Sigmoid colon (tissue), 4 donors: Measurements from ENCODE around the gene GLRA1.

Experiments
- CTCF ChIP-seq, 4 experiments: fragments of 450-650 bp in 3 of 4; fragments of 200-600 bp in 1 of 4; IDR thresholded peaks; one replicate each; pipeline ENCODE4 v1.5.1; 2016 to 2019; ENCODE audit warnings: antibody characterized with exemption in 4 of 4, mild to moderate bottlenecking in 3 of 4, moderate library complexity in 2 of 4
- EP300 ChIP-seq, 4 donors: sonication (generic); formaldehyde crosslinking; IDR thresholded peaks; one replicate each; pipeline ENCODE4 v1.6.1; 2017; ENCODE audit warnings: antibody characterized with exemption in 4 of 4
- POLR2AphosphoS5 ChIP-seq, 4 donors: sonication (generic); formaldehyde crosslinking; IDR thresholded peaks; one replicate each; pipeline ENCODE4 v1.6.1; 2017; ENCODE audit warnings: antibody characterized with exemption in 4 of 4

DNA sequence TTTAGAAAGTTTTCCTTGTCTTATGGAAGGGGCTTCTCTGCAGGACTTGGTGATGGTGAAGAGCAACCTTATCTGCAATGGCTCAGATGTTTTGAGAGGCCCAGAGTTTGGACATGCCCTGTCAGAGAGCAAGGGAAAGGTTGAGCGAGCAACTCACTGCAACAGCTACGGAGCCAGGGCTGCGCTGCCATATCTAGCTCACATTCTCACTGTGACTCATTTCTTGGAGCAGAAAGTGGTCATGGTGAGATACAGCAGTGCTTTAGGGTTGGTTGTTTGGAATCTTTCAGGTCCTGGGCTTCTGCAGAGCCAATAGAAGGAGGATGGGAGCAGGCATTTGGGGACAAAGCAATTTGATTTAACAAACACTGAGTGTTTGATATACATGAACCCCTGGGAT lies 12.3 kb downstream of the GLRA1 start:
- TF ChIP-seq CTCF (IDR thresholded peaks at IDR 0.05) (no peak), EP300 (IDR thresholded peaks at IDR 0.05) (no peak), POLR2AphosphoS5 (IDR thresholded peaks at IDR 0.05) (no peak)
